Measurements from ENCODE around the gene MINDY1.

MINDY1 gene

GRCh38 chr1:151036356-151036755 is 29.7 kb upstream of the MINDY1 start, which contains the start of gene BNIPL:
TSS of gene BNIPL (plus strand) at chr1:151036586. CDS start at chr1:151036726, 140 bp downstream.
- FAIRE-seq = no peak
- DNase-seq (ENCODE audit: insufficient read length, low spot score) = no peak
- no peak for TF ChIP-seq CTCF (IDR thresholded peaks at IDR 0.05; ENCODE audit: insufficient read depth, missing control alignments)

- FAIRE-seq (no peak), DNase-seq (ENCODE audit: insufficient read length, low spot score) (no peak)
- TF ChIP-seq CTCF (IDR thresholded peaks at IDR 0.05; ENCODE audit: insufficient read depth, missing control alignments) = no peak
Observed at GRCh38 chr1:151035167-151035566, 28.5 kb upstream of the MINDY1 start.

- TF ChIP-seq CTCF (IDR thresholded peaks at IDR 0.05; ENCODE audit: insufficient read depth, missing control alignments) = no peak
- FAIRE-seq (no peak), DNase-seq (ENCODE audit: insufficient read length, low spot score) (no peak)
Observed at GRCh38 chr1:151032164-151032563, 25.5 kb upstream of the MINDY1 start.

- TF ChIP-seq CTCF (IDR thresholded peaks at IDR 0.05; ENCODE audit: insufficient read depth, missing control alignments) = no peak
- no peak for FAIRE-seq
- no peak for DNase-seq (ENCODE audit: insufficient read length, low spot score)
Observed at GRCh38 chr1:151026460-151026859, 19.8 kb upstream of the MINDY1 start.

- TF ChIP-seq CTCF (IDR thresholded peaks at IDR 0.05; ENCODE audit: insufficient read depth, missing control alignments) = peak; percentile 81
- FAIRE-seq = no peak
- peak; percentile 73 for DNase-seq (ENCODE audit: insufficient read length, low spot score)
Observed at GRCh38 chr1:151024540-151025146, 17.9 kb upstream of the MINDY1 start.

GRCh38 chr1:151013518-151013917 is 6.8 kb upstream of the MINDY1 start:
- no peak for TF ChIP-seq CTCF (IDR thresholded peaks at IDR 0.05; ENCODE audit: insufficient read depth, missing control alignments)
- no peak for FAIRE-seq
- DNase-seq (ENCODE audit: insufficient read length, low spot score) = no peak

- FAIRE-seq = no peak
- TF ChIP-seq CTCF (IDR thresholded peaks at IDR 0.05; ENCODE audit: insufficient read depth, missing control alignments) = no peak
- no peak for DNase-seq (ENCODE audit: insufficient read length, low spot score)
Observed at GRCh38 chr1:151012684-151013471, 6.2 kb upstream of the MINDY1 start.

Data from D721Med (cell line).